HG03354 (cell line): Measurements from ENCODE around the gene SLC12A7.

Experiments used
- ATAC-seq: cut with Tn5 transposase; IDR thresholded peaks from one replicate; pipeline ENCODE4 v1.9.1; 2021; ENCODE audit warnings: mild to moderate bottlenecking; ENCODE audit not compliant: unreplicated experiment, poor library complexity, severe bottlenecking

SLC12A7 gene

GRCh38 chr5:1113805-1114586, 2.1 kb upstream of the SLC12A7 start:
- ATAC-seq = no peak

DNA sequence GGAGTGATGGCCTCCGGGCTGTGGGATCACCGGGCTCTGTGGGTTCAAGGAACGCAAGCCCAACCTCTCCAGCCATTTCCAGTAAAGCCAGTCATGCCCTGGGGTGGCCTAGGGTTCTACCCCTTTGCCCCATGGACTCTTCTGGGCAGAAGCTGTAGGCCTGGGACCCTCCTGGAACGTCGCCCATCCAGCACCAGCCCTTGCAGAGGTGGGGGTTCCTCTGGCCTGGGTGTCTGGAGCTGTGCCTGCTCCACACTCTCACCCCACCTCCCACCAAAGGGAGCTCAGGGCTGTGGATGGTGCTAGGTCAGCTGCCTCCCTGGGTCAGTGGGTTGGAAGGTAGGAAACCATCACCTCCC, 1.4 kb upstream of the SLC12A7 start:
- no peak for ATAC-seq

DNA sequence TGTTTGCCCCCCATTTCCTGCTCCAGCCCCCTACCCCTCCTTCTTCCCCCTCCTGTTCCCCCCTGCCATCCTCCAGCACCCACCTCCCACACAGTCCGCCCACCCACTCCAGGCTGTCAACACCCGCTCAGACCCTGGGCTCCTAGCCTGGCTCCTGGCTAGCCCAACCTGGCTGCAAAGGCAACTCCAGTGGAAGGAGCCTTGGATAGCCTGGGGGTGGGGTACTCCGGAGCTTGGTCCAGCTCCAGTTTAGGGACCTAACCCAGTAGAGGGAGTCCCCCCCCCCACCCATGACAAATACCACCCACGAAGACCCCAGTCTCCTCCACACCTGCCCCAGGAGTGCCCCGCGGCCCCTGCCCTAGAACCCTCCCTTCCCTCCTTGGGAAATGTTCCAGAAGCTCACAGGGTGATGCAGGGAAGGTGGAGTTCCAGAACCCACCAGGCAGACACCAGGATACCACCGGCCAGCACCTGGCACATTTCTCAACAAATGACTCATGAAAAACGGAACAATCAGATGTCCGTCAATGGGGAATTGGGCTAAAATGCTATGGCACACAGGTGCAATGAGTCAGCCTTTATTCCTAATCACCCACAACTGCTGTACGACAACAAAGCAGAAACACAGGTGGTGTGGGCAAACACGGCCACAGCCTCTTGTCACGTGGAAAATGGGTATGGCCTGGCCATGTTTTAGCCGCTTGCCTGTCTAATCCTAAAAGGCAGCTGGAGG, 901 bp upstream of the SLC12A7 start:
- no peak for ATAC-seq

- ATAC-seq = peak; percentile 31
Measured at GRCh38 chr5:1111241-1111726, 579 bp downstream of the SLC12A7 start.

GRCh38 chr5:1110307-1111240, 1.3 kb downstream of the SLC12A7 start:
- ATAC-seq = no peak

GRCh38 chr5:1109542-1110306, 2.1 kb downstream of the SLC12A7 start:
- no peak for ATAC-seq

GRCh38 chr5:1108865-1109174, 3.0 kb downstream of the SLC12A7 start:
- no peak for ATAC-seq

- ATAC-seq = no peak
Measured at GRCh38 chr5:1108023-1108864, 3.6 kb downstream of the SLC12A7 start.

GRCh38 chr5:1107167-1108022, 4.5 kb downstream of the SLC12A7 start:
- no peak for ATAC-seq

DNA sequence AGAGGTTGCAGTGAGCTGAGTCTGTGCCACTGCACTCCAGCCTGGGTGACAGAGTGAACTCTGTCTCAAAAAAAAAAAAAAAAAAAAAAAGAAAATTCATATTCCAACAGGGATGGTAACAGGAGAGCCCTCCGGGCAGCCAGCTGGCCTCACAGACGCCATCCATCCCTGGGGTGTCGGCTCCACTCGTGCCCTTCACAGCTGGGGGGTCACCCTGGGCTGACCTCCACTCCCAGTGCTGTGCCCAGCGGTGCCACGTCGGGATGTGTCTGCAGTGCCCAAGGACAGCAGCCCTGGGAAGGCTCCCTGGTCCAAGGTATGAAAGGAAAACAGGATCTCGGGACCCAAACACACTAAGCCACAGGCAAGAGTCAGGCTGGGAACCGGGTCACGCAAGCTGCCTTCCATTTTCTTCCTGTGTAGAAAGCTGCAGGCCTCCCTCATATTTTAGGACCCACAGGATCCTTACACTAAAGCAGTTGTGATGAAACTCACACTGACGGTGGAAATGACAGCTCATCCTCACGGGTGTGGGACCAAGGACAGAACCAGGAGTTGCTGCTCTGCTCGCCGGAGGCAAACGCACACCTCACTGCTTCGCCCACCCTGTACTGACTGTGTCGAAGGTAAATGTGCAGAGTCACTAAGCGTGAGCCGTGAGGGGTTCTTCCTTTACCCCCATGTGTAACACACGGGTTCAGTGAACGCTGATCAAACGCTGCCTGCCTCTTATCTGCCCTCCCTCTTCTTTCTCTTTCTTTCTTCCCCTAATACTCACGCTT, 5.3 kb downstream of the SLC12A7 start:
- no peak for ATAC-seq

DNA sequence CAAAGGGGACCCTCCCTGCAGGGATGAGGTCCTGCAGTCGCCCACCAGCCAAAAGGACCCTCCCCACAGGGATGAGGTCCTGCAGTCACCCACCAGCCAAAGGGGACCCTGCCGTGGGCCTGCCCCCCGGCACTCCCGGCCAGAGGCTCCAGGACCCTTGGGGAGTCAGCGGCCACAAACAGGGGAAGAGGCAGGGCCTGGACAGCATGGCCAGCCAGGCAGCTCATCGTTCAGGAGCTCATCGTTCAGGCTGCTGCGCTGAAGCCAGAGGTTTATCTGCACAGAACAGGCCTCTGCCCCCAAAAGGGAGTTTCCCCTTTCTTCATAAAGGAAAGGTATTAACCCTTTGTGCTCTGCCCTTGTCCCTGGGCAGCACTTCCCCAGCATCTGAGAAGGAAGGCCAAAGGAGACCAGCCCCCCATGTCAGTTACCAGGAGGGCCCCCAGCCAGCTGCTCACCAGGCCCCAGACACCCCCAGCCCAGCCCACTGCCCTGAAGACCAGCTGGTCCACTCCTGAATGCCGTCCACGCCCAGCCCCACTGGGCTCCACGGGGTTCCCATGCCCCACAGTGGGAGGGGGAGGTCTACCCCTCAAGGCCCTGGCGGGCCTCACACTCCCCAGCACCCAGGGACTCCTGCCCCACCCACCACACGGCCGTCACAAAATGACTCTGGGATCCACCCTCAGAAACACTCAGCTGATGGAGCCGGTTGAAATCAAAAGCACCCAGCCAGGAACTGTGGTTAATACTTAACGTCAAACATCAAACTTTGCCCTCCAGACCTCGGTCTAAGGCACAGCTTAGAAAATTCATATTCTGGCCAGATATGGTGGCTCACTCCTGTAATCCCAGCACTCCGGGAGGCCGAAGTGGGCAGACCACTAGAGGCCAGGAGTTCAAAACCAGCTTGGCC, 6.3 kb downstream of the SLC12A7 start:
- peak; percentile 54 for ATAC-seq

- no peak for ATAC-seq
Measured at GRCh38 chr5:1104327-1105006, 7.4 kb downstream of the SLC12A7 start.

DNA sequence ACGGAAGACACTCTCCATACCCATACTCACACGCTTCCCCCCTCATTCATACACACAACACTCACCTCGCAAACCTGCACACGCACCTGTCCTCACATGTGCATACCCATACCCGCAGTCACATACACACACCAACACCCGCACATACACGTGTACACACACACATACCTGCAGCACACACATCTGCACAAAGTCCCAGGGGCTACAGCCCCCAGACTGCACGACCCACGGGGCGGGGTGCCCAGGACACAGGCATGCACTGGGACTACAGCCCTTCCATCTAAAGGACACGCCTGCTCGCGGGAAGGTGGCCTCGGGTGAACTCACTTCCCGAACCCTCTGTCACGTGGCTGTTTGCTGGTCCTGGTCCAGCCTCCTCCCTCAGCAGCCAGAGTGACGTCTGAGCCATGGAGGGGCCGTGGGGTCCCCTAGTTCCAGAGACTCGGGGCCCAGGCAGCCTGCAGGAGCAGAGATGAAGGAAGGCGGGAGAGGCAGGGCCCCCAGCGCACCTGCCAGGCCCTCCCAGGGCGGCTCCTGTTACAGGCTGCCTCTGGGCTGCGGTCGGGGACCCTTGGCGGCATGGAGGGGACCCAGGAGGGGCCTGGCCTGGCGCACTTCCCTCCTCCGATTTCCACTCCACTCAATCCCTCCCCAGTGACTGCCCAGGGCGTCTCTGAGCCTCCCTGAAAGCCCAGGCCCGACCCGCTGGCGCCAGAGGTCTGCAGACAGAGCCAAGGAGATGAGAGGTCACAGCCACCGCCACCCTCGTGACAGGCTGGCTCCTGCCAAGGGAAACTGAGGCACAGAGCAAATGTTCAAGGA, 8.1 kb downstream of the SLC12A7 start:
- ATAC-seq = no peak

GRCh38 chr5:1103093-1103492, 8.8 kb downstream of the SLC12A7 start:
- ATAC-seq = no peak
